A673 (cell line): ENCODE results near the gene SELENOS.

Experiments
- CTCF ChIP-seq: fragments of 300-800, 200-600 bp; sonication (generic); conservative IDR thresholded peaks from 2 replicates; pipeline ENCODE4 v1.5.1; 2017; ENCODE audit warnings: low read depth, mild to moderate bottlenecking, antibody characterized with exemption, low read length, moderate library complexity, mixed read lengths
- EZH2 ChIP-seq: fragments of 200-600 bp; sonication (generic); IDR thresholded peaks from 2 replicates; pipeline ENCODE4 v1.6.1; 2017; ENCODE audit warnings: borderline replicate concordance, low read depth, mild to moderate bottlenecking, mixed read lengths, antibody characterized with exemption, low read length; ENCODE audit not compliant: poor library complexity, severe bottlenecking

DNA sequence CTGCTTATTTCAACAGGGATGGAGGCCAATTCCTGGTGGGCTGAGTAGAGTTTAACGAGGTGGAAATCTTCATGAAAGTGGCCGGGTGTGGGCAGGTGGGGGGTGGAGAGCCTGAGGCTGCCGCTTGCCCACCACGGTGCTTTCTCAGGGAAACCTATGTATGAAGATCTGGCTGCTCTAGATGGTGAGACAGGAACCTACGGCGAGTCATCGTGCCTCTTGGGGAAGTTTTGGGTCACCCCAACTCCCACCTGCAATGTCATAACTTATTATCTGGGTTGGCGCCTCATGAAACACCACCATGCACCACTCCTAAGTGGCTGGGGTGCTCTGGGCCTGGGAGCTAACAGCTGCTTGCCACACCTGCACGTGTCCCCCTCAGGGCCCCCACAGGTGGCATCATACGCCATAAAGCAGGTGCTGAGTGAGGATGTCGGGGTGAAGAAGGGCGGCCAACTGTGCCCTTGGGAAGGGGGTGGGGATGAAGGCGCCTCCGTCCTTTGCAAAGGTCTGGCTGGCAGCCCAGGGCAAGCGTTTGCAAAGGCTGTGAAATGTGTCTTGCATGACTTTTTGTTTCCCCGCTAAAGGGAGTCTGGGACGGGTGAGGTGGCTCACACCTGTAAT, 45.7 kb upstream of the SELENOS start:
- TF ChIP-seq CTCF: no peak
- TF ChIP-seq EZH2: no peak
